HG03139 (cell line): Measurements from ENCODE around the gene RNF213.

ENCODE experiments used
- ATAC-seq: cut with Tn5 transposase; IDR thresholded peaks from one replicate; pipeline ENCODE4 v1.9.1; 2021; ENCODE audit not compliant: unreplicated experiment

RNF213 gene

DNA sequence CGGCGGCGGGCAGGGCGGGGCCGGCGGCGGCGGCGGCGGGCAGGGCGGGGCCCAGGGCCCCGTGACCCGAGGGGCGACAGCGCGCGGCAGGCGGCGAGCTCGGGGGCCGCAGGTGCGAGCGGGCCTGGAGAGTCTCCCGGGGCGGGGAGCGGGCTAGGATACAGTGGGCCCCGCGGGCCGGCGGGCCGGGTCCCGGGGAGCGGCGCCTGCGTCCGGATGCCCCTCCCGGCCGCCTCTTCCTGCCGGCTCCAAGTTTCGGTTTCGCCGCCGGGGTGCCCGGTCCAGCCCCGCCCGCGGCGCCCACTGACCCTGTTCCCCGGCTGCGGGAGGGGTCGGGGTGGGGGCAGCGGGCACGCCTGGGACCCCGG lies at the start of gene RNF213:
Gene RNF213, plus strand, starts transcription at position 62 of the 368 bp plus-strand sequence. CDS start 2,830 bp downstream, outside the sequence.
- peak; percentile 29 for ATAC-seq

DNA sequence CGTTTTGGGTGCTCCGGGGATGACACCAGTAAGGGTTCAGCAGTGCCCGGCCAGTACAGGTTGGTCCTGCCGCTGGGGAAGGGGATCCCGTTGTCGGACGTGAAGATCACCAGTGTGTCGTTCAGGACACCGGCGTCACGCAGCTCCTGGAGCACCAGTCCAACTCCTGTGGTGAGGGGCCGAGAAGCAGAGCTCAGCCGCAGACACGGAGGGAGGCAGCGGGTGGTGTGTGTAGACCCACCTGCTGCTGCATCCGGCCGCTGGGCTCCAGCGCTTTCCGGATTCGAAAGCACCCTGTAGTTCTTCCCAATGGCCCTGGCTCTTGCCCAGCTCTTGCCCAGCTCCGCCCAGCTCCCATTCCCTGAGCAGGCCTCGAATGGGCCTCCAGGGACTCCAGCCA lies 48.5 kb upstream of the RNF213 start:
- no peak for ATAC-seq

DNA sequence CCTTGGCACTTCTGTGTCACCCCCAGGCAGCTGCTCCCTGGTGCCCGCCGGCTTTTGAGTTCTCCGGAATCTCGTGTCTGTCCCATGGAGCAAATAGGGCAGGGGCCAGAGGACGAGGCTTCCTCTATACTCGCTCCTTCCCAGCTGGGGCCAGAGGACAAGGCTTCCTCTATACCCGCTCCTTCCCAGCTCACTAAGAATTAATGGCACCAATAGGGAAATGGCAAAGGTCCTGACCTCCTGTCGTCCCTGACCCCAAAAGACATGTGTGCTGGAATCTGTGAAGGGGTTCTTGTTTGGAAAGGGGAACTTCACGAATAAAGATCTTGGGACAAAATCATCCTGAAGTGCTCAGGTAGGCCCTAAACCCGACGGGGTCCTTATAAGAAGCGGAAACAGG lies 48.1 kb upstream of the RNF213 start:
- no peak for ATAC-seq

DNA sequence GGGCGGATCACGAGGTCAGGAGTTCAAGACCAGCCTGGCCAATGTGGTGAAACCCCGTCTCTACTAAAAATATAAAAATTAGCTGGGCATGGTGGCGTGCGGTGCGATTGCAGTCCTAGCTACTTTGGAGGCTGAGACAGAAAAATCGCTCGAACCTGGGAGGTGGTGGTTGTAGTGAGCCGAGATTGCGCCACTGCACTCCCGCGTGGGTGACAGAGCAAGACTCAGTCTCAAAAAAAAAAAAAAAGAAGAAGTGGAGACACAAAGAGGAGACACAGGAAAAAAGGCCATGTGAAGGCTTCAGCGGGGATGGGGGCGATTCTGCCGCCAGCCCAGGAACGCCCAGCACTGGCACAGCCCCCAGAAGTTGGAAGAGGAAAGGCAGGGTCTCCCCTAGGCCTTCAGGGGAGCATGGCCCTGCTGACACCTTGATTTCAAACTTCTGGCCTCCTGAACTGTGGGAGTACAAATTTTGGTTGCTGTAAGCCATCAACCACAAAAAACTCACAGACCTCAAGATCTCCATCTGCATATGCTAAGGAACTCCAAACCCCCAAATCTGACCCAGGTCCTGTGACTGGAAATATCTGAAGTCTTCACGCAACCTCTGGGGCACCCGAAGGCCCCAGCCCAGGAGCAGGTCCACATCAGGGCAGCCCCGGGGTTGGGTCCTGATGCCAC lies 47.5 kb upstream of the RNF213 start:
- ATAC-seq, result no peak

DNA sequence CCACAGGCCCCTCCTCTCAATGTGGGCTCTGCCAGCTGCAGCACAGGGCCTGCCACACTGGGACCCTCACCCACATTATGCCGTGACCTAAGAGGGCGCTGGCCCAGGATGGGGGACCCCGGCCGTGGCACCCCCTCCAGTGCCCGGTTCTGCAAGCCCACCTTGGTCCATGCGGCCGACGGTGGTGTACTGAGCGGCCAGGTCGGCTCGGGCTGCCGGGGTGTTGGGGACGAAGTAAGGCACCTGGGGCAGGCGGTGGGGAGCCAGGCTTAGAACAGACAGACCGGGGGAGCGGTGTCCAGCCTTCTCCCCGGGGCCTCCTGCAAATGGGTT lies 47.0 kb upstream of the RNF213 start:
- no peak for ATAC-seq

DNA sequence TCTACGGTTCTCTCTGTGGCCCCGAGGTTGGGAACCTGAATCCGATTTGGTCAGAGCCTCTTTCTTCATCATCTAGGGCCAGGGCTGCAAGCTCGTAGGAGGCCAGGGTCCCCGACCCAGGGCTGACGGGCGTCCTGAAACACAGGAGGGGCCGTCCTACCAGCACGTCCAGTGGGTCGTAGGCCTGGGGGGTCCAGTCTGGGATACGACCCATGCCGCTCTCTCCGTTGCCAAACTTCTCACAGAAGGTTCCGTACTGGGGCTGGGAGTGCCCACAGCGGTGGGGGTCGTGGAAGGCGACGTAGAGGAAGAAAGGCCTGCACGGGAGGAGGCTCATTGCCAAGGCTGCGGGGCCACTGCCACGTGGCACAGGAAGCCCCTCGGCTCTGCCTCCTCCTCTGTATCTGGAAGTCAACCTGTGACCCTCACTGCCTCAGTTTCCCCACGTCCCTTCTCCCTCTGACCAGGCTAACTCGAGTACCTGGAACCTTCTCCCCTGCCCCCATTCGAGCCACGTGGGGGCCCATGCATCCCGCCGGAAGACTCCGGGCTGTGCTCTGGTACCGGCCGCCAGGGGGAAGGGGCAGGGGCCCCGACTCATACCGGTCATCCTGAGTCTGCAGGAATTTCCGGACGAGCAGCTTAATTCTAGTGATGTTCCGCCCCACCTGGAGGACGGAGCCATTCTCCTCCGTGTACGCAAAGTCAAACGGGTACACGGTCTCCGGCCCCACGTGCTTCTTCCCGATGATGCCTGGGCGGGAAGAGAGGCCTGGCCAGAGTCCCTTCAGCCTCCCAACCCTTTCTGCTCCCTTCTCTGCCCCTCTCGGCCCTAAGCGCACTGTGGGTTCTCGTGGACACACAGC lies 46.4 kb upstream of the RNF213 start:
- no peak for ATAC-seq

DNA sequence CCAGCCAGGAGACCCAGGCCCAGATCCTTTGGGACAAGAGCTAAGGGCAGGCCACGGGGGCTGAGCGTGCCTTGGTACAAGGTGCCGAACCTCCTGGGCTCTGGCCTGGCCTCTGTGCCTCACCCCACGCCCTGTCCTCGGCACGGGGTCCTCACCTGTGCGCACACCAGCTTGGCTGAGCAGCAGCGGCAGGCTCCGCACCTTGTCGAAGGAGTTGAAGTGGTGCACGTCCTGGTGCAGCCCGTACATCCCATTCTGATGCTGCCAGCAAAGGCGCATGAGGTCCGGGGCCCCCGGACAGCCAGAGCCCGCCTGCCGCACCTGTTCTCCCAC lies 45.8 kb upstream of the RNF213 start:
- no peak for ATAC-seq

DNA sequence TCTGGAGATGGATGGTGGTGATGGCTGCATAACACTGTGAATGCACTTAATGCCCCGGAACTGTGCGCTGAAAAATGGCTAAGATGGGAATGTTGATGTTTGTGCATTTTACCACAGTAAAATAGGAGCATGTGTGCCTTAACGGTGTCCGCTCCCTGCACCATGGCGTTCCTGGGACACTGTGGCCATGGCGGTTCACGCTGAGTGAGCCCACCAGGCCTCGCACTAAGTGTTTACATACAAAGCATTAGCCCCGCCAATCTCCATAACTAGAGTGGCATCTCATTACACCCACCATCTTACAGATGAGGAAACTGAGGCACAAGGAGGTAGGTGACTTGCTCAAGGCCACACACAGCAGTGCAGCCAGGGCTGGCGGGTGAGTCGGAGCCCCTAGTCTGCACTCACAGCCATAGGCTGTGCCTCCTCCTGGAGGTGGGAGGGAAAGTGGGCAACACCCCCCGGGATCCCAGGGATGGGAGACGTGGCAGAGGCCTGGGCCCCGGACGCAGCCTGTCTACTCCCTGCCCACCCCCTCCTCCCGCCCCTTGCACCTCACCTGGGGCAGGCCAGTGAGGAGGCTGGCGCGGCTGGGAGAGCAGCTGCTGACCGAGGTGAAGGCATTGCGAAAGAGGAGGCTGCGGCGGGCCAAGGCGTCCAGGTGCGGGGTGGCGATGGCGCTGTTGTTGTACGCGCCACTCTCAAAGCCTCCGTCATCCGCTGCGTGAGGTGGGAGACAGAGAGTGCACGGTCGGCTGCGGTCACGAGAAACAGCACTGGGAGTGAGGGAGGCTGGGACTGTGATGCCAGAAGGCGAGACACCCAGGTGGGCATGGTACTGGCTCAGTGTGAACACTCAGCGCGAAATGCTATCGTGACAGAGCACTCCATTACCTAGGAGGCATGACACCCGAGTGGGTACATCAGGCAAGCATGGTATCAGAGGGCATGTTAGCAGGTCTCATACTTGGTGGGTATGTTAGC lies 43.9 kb upstream of the RNF213 start:
- ATAC-seq, result no peak

DNA sequence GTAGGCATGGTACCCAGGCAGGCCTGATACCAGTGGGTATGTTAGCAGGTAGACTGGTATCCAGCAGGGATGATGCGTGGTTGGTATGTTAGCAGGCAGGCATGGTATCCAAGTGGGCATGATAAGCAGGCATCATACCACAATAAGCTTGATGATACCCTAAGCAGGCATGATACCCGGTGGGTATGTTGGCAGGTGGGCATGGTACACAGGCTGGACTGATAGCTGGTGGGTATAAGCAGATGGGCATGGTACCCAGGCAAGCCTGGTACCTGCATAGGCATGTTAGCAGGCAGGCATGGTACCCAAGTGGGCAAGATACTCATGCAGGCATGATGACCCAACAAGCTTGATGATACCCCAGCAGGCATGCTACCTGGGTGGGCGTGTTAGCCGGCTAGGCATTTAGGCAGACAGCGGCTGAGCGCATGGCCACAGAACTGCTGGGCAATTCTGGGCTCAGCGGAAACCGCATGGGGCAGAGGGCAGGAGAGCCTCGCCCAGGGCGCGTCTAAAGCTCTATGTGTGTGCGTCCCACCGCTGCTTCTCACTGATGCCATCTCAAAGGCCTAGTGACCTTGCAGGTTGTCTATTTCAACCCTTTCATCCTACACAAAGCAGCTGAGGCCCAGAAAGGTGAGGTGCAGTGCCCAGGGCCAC lies 42.8 kb upstream of the RNF213 start:
- no peak for ATAC-seq

DNA sequence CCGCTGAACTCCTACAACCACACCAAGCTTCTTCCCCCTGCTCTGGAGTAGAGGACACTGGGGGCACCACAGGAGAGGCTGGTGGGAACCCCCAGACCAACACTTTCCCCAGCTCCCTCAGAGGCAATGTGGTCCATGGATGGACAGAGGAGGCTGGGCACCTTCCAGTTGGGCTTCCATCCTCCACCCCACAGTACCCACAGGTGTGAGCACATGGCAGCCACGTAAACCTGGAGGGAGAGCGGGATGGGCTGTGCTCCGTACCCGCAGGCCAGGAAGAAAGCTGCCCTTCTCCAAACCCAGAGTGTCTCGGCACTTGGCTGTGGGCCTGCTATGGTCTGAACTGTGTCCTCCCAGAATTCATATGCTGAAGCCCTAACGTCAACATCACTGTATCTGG lies 42.3 kb upstream of the RNF213 start:
- ATAC-seq, result no peak

DNA sequence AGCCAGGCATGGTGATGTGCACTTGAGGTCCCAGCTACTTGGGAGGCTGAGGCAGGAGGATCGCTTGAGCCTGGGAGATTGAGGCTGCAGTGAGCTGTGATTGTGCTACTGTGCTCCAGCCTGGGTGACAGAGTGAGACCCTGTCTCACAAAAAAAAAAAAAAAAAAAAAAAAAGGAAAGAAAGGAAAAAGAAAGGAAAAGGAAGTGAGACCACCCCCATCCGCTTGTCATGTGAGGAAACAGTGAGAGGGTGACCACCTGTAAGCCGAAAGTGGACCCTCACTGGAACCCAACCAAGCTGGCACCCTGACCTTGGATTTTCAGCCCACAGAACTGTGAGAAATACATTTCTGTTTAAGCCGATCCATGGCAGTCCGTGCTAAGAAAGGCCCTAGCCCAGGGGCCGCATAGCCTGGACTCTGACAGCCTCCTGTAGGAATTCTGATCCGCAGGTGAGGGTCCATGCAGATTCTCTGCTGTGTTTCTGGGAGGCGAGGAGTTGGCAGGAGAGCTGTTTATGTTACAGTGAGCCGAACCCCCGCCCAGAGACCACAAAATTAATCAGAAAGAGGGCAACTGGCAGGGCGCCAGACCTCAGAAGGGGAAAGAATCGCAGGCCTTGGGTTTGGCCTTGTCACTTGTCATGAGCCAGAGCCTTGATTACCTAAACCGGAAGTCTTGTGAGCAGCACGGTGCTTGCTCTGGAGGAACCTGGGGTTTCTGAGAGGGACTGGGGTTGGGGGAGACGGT lies 41.5 kb upstream of the RNF213 start:
- no peak for ATAC-seq

DNA sequence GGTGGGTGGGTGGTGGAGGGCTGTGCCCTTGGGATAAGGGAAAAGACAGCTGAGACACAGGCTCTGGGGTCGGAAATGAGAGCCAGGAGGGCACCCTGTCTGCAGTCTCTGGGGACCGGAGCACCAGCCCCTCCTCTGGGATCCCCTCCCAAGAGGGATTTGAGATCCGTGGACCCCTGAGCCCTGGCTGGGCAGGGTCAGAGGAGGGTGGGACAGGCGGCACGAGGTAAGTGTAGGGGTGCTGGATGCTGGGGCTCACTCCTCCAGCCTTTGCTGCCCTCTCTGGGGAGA lies 40.9 kb upstream of the RNF213 start:
- ATAC-seq, result no peak

DNA sequence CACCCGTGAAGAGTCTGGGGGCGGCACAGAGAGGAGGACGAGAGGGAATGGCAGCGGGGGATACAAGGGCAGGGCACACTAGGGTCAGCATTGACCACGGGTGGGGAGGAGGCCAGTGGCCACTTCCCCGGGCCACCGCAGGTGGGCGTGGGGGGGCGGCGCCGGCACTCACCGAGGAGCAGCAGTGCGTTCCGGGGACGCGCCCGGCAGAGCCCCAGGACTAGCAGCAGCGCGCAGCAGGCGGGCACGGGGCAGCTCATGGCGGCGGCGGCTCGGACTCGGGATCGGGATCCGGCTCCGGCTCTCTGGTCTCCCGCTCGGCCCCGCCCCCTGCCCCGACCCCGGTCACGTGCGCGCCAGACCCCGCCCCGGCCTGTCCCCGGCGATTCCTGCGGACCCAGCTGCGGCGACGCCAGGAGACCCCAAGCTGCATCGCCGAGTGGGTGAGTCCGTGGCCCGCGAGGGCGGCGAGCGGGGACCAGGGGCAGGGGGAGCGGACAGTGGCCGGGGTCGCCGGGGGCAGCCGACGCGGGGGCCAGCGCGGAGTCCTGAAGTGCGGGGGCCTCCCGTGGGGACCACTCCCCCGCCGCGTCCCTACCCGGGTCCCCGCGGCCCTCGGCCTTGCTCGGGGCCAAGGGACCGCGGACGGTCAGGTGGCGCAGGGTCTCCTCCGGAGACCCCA lies 40.5 kb upstream of the RNF213 start, which contains the start of the genes SGSH and SLC26A11:
Gene SGSH, minus strand, starts transcription at position 280 of the 682 bp plus-strand sequence. Its CDS starts 20 bp downstream, at position 260.
Gene SLC26A11, plus strand, starts transcription at position 374 of the 682 bp plus-strand sequence. CDS start 1,134 bp downstream, outside the sequence.
- no peak for ATAC-seq

DNA sequence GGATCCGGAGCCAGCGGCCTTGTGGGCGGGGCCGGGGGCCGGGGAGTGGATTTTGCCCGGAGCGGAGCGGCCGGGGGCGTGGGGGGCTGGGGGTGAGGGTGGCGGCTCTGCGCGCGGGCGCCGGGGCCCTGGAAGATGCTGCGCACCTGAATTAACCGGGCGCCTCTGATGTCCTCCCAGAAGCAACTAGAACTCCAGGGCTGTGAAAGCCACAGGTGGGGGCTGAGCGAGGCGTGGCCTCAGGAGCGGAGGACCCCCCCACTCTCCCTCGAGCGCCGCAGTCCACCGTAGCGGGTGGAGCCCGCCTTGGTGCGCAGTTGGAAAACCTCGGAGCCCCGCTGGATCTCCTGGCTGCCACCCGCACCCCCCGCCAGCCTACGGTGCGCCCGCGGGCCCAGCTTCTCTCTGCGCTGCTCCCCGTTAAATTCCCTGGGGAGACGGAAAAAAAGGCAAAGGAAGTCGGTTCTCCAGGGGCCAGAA lies 39.9 kb upstream of the RNF213 start:
- ATAC-seq, result no peak

DNA sequence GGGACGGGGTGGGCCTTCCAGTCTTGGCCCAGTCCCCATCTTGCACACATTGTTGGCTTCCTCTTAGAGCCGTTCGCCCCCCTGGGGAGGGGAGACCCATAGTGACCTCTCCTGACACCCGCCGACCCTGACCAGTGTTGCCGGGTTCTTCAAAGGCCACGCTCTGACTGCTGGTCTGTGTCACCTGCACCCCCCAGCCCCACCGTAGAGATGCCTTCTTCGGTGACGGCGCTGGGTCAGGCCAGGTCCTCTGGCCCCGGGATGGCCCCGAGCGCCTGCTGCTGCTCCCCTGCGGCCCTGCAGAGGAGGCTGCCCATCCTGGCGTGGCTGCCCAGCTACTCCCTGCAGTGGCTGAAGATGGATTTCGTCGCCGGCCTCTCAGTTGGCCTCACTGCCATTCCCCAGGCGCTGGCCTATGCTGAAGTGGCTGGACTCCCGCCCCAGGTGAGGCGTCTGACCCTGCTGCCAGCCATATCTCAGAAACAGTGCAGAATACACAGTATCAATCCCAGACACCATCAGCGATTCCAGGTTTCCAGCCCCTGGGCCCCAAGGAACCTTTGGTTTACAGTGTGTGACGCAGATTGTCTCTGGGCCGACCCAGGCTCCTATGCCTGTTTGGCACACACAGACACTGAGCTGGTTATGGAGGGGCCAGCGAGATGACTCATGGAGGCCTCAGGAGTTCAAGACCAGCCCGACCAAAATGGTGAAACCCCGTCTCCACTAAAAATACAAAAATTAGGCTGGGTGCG lies 39.1 kb upstream of the RNF213 start:
- no peak for ATAC-seq

DNA sequence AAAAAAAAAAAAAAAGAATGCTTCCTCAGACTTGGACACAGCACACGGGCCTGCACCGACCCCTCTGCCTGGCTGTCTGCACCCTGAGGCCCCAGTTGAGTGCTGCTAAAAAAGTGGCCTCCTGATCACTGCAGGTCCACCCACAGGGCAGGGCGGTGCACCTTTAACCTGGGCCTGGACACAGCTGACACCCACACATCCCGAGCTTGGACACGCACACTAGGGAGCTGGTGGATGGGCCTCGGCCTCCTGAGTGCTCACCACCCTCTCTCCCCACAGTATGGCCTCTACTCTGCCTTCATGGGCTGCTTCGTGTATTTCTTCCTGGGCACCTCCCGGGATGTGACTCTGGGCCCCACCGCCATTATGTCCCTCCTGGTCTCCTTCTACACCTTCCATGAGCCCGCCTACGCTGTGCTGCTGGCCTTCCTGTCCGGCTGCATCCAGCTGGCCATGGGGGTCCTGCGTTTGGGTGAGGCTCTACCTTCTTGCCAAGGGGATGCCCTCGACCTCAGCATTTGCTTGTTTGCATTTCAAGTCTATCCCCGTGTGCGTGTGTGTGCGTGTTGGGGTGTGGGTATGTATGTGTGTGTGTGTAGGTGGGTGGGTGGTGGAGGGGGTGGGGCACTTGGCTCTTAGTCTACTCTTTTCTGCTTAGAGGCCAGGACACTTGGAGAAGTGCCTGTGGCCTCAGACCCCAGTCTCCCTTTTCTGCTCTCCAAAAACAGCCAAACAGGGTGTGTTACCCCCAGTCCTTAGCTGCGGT lies 38.1 kb upstream of the RNF213 start:
- ATAC-seq, result no peak

DNA sequence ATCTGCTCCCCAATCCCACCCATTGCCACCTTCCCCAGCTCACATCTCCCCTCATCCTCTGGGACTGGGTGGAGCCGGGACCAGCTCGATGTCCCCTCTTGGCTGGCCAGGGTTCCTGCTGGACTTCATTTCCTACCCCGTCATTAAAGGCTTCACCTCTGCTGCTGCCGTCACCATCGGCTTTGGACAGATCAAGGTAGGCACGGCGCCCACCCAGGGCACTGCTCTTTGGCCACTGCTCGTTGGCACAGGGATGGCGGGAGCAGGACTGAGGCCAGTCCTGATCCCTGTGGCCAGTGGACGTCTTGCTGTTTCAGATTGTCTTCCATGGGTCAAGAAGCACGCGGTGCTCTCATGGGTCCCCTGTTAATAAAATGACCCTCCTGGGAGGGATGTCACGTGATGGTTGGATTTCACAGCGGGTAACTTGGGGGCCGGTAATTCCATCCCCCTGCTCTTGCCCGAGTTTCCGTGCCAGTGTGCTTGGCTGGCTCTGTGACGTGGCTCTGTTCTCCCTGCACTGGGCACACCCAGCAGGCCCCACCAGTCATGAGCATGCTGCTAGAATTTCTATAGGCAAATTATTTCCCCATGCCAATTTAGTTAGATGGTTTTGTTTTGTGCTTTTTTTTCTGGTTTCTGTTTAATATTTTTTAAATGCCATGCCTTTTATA lies 37.4 kb upstream of the RNF213 start:
- no peak for ATAC-seq
